Activated CD4-positive, alpha-beta T cell treated with anti-CD3 and anti-CD28 coated beads, Interleukin-2, Interleukin-6, amounts not matched to agents 100 ng/mL and 50 ng/mL, durations not matched to agents 16 hours and 8 hours (primary cell): Measurements from ENCODE around the gene GAPDH.

ENCODE experiments used
- DNase-seq: peaks from one replicate; pipeline ENCODE4 v3.0.0-alpha.2; 2020

Gene GAPDH

GRCh38 chr12:6530576-6531260 is 3.6 kb upstream of the GAPDH start:
- no peak for DNase-seq

GRCh38 chr12:6532051-6532926 is 2.0 kb upstream of the GAPDH start:
- peak; percentile 94 for DNase-seq

GRCh38 chr12:6532927-6533652 is 1.2 kb upstream of the GAPDH start:
- peak; percentile 77 for DNase-seq

- DNase-seq = no peak
These were observed 729 bp upstream of the GAPDH start for GRCh38 chr12:6533653-6533922.

GRCh38 chr12:6534695-6534944 is 303 bp downstream of the GAPDH start:
- no peak for DNase-seq

GRCh38 chr12:6534945-6535696 is 804 bp downstream of the GAPDH start:
- DNase-seq = peak; percentile 90

- DNase-seq = no peak
These were observed 1.3 kb downstream of the GAPDH start for GRCh38 chr12:6535697-6535946.

- peak; percentile 45 for DNase-seq
These were observed 1.9 kb downstream of the GAPDH start for GRCh38 chr12:6535960-6536847.

- DNase-seq = peak; percentile 47
These were observed 2.7 kb downstream of the GAPDH start for GRCh38 chr12:6536894-6537579.

- DNase-seq = peak; percentile 88
These were observed 3.5 kb downstream of the GAPDH start for GRCh38 chr12:6537580-6538419.

GRCh38 chr12:6538420-6539313 is 4.3 kb downstream of the GAPDH start:
- DNase-seq = peak; percentile 69

GRCh38 chr12:6539314-6539682 is 5.0 kb downstream of the GAPDH start:
- DNase-seq = no peak

GRCh38 chr12:6539707-6540134 is 5.4 kb downstream of the GAPDH start:
- peak; percentile 36 for DNase-seq

GRCh38 chr12:6540181-6540877 is 6.0 kb downstream of the GAPDH start:
- peak; percentile 70 for DNase-seq

- no peak for DNase-seq
These were observed 7.3 kb downstream of the GAPDH start for GRCh38 chr12:6541371-6542165.

GRCh38 chr12:6542209-6543009 is 8.1 kb downstream of the GAPDH start:
- DNase-seq = no peak

- DNase-seq = no peak
These were observed 11.7 kb downstream of the GAPDH start for GRCh38 chr12:6546016-6546415.

GRCh38 chr12:6547566-6547965 is 13.2 kb downstream of the GAPDH start:
- no peak for DNase-seq
